ENCODE measurements around the gene FARSA.

DNA sequence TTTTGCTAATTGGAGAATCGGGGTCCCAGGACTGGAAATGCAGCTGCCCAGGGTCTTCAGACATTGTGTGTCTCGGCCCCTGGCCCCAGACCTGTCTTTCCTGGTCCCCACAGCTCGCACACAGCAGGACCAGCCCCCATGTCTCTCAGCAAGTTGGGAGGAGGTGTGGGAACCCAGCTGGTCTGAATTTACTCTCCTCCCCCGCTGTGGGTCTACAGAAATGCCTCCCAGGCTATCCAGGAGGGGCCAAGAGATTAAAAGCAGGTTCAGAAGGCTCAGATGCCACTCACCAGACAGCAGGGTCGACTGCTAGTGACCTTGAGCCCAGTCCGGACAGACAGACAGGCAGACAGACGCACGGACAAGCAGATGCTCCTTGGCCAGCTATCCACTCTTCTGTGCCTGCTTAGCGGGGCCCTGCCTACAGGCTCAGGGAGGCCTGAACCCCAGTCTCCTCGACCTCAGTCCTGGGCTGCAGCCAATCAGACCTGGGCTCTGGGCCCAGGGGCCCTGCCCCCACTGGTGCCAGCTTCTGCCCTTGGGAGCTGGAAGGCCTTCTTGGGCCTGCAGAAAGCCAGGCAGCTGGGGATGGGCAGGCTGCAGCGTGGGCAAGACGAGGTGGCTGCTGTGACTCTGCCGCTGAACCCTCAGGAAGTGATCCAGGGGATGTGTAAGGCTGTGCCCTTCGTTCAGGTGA lies 35.9 kb upstream of the FARSA start, which contains the start of gene DAND5:
- TF ChIP-seq ZNF567 (CRISPR knock-in tag; IDR thresholded peaks at IDR 0.05; ENCODE audit: borderline replicate concordance): no peak
- TF ChIP-seq ZSCAN12 (CRISPR knock-in tag; IDR thresholded peaks at IDR 0.05): no peak
- no peak for TF ChIP-seq CREB1 (IDR thresholded peaks at IDR 0.05)
- TF ChIP-seq CREB1 (CRISPR knock-in tag; IDR thresholded peaks at IDR 0.05): no peak
- TF ChIP-seq, protein P1, sequence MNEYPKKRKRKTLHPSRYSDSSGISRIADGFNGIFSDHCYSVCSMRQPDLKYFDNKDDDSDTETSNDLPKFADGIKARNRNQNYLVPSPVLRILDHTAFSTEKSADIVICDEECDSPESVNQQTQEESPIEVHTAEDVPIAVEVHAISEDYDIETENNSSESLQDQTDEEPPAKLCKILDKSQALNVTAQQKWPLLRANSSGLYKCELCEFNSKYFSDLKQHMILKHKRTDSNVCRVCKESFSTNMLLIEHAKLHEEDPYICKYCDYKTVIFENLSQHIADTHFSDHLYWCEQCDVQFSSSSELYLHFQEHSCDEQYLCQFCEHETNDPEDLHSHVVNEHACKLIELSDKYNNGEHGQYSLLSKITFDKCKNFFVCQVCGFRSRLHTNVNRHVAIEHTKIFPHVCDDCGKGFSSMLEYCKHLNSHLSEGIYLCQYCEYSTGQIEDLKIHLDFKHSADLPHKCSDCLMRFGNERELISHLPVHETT (CRISPR knock-in tag; conservative IDR thresholded peaks at IDR 0.05): no peak
- no peak for TF ChIP-seq ZBTB3 (CRISPR knock-in tag; IDR thresholded peaks at IDR 0.05; ENCODE audit: borderline replicate concordance, low read depth)
- TF ChIP-seq ATF7 (IDR thresholded peaks at IDR 0.05): no peak
- no peak for TF ChIP-seq ATF7 (CRISPR knock-in tag; IDR thresholded peaks at IDR 0.05)
- TF ChIP-seq, protein P2, sequence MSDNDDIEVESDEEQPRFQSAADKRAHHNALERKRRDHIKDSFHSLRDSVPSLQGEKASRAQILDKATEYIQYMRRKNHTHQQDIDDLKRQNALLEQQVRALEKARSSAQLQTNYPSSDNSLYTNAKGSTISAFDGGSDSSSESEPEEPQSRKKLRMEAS (IDR thresholded peaks at IDR 0.05): no peak
- no peak for TF ChIP-seq ZZZ3 (CRISPR knock-in tag; IDR thresholded peaks at IDR 0.05; ENCODE audit: borderline replicate concordance)
- TF ChIP-seq, protein P3, sequence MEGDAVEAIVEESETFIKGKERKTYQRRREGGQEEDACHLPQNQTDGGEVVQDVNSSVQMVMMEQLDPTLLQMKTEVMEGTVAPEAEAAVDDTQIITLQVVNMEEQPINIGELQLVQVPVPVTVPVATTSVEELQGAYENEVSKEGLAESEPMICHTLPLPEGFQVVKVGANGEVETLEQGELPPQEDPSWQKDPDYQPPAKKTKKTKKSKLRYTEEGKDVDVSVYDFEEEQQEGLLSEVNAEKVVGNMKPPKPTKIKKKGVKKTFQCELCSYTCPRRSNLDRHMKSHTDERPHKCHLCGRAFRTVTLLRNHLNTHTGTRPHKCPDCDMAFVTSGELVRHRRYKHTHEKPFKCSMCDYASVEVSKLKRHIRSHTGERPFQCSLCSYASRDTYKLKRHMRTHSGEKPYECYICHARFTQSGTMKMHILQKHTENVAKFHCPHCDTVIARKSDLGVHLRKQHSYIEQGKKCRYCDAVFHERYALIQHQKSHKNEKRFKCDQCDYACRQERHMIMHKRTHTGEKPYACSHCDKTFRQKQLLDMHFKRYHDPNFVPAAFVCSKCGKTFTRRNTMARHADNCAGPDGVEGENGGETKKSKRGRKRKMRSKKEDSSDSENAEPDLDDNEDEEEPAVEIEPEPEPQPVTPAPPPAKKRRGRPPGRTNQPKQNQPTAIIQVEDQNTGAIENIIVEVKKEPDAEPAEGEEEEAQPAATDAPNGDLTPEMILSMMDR (CRISPR knock-in tag; IDR thresholded peaks at IDR 0.05): no peak
- no peak for TF ChIP-seq CHD2 (IDR thresholded peaks at IDR 0.05; ENCODE audit: low read depth, low read length)
- TF ChIP-seq BRCA1 (CRISPR knock-in tag; IDR thresholded peaks at IDR 0.05): no peak
- TF ChIP-seq ZKSCAN1 (IDR thresholded peaks at IDR 0.05; ENCODE audit: low read length): no peak
- no peak for TF ChIP-seq NBN (conservative IDR thresholded peaks at IDR 0.05)
- TF ChIP-seq GABPB1 (CRISPR knock-in tag; IDR thresholded peaks at IDR 0.05): no peak

All from HepG2 (cell line).